GM12801 (cell line): Measurements from ENCODE around the gene ATP6V0A1.

ENCODE experiments used
- TF ChIP-seq, protein P1 (sequence below): IDR thresholded peaks from one replicate; pipeline ENCODE4 v1.5.1; 2011; ENCODE audit warnings: control low read depth; ENCODE audit not compliant: insufficient read length; ENCODE audit errors: extremely low read depth

ATP6V0A1 gene

DNA sequence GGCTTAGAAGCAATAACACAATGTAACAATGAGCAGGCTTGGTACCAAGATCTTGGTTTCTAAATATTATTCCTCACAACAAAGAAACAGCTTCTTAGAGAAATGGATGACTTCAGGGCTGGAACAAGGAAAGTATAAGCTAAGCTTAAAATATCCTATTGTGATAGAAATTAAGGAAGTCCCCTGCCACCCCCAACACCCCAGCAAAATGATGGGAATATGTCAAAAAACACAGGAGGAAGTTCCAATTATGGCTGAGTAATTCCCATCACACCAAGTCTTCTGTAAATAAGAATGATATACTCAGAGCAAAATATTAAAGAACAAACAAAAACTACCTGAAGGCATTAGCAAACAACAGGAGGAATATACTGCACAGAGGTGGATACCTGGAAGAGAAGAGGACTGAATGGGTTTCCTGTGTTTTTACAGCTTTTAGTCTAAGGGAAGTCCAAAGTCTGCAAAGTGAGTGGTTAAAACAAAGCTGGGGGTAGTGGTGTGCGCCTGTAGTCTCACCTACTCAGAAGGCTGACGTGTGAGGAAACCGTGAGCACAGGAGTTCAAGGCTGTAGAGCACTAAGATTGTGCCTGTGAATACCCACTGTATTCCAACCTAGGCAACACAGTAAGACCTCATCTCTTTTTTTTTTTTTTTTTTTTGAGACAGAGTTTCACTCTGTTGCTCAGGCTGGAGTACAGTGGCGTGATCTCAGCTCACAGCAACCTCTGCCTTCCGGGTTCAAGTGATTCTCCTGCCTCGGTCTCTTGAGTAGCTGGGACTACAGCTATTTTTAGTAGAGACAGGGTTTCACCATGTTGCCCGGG is 17.1 kb upstream of the ATP6V0A1 start:
- TF ChIP-seq, protein P1, sequence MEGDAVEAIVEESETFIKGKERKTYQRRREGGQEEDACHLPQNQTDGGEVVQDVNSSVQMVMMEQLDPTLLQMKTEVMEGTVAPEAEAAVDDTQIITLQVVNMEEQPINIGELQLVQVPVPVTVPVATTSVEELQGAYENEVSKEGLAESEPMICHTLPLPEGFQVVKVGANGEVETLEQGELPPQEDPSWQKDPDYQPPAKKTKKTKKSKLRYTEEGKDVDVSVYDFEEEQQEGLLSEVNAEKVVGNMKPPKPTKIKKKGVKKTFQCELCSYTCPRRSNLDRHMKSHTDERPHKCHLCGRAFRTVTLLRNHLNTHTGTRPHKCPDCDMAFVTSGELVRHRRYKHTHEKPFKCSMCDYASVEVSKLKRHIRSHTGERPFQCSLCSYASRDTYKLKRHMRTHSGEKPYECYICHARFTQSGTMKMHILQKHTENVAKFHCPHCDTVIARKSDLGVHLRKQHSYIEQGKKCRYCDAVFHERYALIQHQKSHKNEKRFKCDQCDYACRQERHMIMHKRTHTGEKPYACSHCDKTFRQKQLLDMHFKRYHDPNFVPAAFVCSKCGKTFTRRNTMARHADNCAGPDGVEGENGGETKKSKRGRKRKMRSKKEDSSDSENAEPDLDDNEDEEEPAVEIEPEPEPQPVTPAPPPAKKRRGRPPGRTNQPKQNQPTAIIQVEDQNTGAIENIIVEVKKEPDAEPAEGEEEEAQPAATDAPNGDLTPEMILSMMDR: no peak

DNA sequence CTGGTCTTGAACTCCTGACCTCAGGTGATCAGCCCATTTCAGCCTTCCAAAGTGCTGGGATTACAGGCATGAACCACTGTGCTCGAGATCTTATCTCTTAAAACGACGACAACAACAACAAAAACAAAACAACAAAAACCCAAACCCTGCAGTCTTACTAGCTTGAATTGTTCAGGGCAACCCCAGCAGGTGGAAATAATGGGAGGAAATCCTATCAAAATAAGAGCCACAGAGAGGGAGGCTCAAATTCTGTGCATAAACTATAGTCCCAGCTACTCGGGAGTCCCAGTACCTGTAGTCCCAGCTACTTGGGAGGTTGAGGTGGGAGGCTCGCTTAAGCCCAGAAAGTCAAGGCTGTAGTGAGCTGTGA is 16.5 kb upstream of the ATP6V0A1 start:
- TF ChIP-seq, protein P1: no peak

DNA sequence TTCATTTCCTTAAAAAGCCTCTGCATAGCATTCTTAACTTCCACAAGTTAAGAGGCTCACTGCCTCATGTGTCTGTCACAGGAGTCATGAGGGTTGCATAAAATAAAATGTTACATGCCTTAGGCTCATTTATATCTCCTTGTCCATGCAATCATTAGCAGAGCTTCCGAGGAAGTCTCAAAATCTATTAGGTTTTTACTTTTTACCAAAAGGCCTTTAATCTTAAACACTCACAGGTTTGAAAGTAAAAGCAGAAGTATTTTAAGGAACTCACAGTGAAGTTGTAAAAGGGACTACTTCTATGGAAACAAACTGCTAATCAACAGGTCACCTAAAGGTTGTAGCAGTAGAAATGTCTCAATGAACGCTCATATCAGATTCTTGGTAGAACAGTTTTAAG is 5.2 kb upstream of the ATP6V0A1 start:
- TF ChIP-seq, protein P1: no peak

DNA sequence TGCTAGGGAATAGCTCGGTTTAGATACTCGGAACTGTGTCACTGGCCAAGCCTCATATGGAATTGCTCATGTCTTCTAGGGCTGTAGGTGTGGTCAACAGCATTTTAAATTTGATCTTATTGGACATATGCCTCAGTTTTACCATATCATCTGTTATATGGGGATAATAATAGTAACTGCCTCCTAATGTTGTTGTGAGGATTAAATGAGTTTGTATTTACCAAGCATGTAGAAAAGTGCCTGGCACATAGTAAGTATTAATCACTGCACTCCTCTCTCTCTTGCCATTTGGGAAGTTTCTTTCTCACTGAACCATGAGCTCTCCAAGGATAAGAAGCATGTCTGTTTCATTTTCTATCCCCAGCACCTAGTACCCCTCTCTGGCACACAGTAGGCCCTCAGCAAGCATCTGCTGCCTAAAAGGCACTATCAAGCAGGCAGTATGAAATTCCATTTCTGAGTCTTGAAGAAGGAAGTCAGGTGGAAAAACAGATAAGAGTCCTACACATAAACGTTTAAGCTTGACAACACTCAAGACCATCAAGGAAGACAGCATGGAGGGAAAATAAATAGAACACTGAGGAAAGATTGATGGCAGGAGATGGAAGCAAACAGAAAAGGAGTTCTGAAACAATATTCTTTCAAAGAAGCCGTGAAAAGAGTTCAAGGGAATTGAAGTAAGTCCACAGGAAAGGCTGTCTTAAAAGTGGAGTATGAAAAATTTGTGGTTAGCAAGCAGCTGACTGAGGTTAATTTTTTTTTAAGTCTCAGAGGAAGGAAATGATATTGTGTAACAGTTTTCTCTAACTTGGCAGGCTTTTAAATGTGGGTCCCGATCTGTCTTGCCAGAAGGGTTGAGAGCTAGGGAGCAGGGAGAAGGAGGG is 2.2 kb upstream of the ATP6V0A1 start:
- TF ChIP-seq, protein P1: no peak

DNA sequence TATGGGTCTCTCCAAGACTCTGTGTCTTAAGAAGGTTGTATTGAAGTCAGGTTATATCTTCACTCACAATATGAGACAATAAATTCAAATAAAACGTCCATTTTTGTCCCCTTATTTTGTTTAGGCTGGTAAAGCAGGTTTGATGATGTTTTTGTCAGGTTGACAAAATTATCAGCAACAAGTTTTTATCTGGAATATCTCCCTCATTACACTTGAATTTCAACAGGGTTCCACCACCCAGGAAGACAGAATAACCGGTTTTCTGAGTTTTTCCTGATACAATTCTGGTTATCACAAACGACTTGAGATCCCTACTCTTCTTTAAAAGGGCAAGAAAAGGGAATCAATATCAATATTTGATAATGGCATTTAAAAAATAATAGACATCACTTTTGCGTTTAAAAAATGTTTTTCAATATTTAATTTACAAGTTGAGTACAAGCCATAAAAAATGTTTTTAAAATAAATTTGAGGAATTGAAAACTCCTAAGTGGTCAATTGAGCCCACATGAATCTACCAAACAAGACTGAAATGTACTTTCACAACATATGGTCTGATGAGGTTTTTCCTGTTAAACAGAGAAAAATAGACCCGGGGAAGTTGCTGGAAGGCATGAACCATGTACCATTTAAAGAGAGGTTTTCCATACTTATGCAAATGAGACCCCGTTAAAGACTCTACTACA is 1.4 kb upstream of the ATP6V0A1 start:
- TF ChIP-seq, protein P1: no peak

DNA sequence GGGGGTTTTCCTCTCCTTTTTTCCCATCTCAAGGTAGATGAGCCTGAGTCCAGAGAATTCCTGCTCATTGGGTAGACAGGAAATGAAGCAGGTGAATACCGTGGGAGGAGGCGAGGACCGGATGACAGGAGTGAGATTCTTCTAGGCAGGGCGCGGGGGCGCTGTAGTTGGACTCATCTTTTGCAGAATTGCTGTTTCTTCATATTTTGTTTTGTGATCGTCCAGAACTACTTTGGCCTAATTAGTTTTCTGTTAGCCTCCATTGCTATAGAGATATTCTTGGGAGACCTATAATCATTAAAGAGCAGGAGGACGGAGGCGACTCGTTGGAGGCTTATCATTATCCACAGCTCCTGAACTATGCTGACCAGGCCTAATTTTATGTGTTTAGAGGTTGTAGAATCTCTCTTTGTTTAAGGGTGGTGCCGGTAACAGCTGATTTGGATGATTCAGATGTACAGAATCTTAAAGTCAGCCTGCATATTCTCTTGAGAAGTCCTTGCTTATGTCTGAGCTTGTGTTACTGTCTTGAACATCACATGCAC is 650 bp downstream of the ATP6V0A1 start:
- TF ChIP-seq, protein P1: no peak
